SK-N-SH treated with all-trans-retinoic acid at 6 μM for 48 hours (cell line): ENCODE data around the gene ZNF217.

Experiments used
- ATAC-seq: fragments of 200-7000 bp; cut with Tn5 transposase; 3 replicates; pipeline ENCODE4 v1.9.1; 2020; ENCODE audit warnings: mild to moderate bottlenecking, moderate library complexity
- ARNTL ChIP-seq: fragments of 450-650 bp; formaldehyde crosslinking; IDR thresholded peaks from 2 replicates; pipeline ENCODE4 v1.5.0; 2020; ENCODE audit warnings: low read depth, mild to moderate bottlenecking, moderate library complexity, borderline replicate concordance
- BACH2 ChIP-seq: fragments of 250-450 bp; sonication (Bioruptor Pico); IDR thresholded peaks from 2 replicates; pipeline ENCODE4 v1.9.0; 2021; ENCODE audit warnings: mild to moderate bottlenecking, borderline replicate concordance
- CSDC2 ChIP-seq: fragments of 250-450 bp; sonication (Bioruptor Pico); IDR thresholded peaks from 2 replicates; pipeline ENCODE4 v1.5.0; 2020; ENCODE audit warnings: mild to moderate bottlenecking, moderate library complexity
- ESRRG ChIP-seq: fragments of 250-450 bp; sonication (Bioruptor Pico); IDR thresholded peaks from 2 replicates; pipeline ENCODE4 v1.6.1; 2021; ENCODE audit warnings: mild to moderate bottlenecking
- GLIS3 ChIP-seq: fragments of 250-450 bp; sonication (Bioruptor Pico); IDR thresholded peaks from 2 replicates; pipeline ENCODE4 v1.5.0; 2020; ENCODE audit warnings: mild to moderate bottlenecking, moderate library complexity
- OSR1 ChIP-seq: fragments of 250-450 bp; sonication (Bioruptor Pico); IDR thresholded peaks from 2 replicates; pipeline ENCODE4 v1.8.0; 2022; ENCODE audit warnings: moderate library complexity, mild to moderate bottlenecking, inconsistent platforms
- PPARA ChIP-seq: fragments of 250-450 bp; sonication (Bioruptor Pico); IDR thresholded peaks from 2 replicates; pipeline ENCODE4 v1.5.0; 2020; ENCODE audit warnings: mild to moderate bottlenecking, borderline replicate concordance
- RARB ChIP-seq: fragments of 250-450 bp; sonication (Bioruptor Pico); IDR thresholded peaks from 2 replicates; pipeline ENCODE4 v1.8.0; 2021; ENCODE audit warnings: mild to moderate bottlenecking, moderate library complexity
- SNAI2 ChIP-seq: fragments of 250-450 bp; sonication (Bioruptor Pico); IDR thresholded peaks from 2 replicates; pipeline ENCODE4 v1.5.0; 2020; ENCODE audit warnings: mild to moderate bottlenecking, moderate library complexity
- TOX ChIP-seq: fragments of 250-450 bp; sonication (Bioruptor Pico); IDR thresholded peaks from 2 replicates; pipeline ENCODE4 v1.8.0; 2021; ENCODE audit warnings: mild to moderate bottlenecking, moderate library complexity, borderline replicate concordance
- ZC3H10 ChIP-seq: fragments of 250-450 bp; sonication (Bioruptor Pico); IDR thresholded peaks from 2 replicates; pipeline ENCODE4 v1.5.1; 2021; ENCODE audit warnings: mild to moderate bottlenecking, moderate library complexity
- ZFP3 ChIP-seq: fragments of 250-450 bp; sonication (Bioruptor Pico); IDR thresholded peaks from 2 replicates; pipeline ENCODE4 v1.5.0; 2020; ENCODE audit warnings: mild to moderate bottlenecking, moderate library complexity
- ZFP30 ChIP-seq: fragments of 450-650 bp; formaldehyde crosslinking; IDR thresholded peaks from 2 replicates; pipeline ENCODE4 v1.5.0; 2022; ENCODE audit warnings: mild to moderate bottlenecking, moderate library complexity
- ZNF565 ChIP-seq: fragments of 450-650 bp; formaldehyde crosslinking; conservative IDR thresholded peaks from 2 replicates; pipeline ENCODE4 v1.5.0; 2020; ENCODE audit warnings: low read depth, mild to moderate bottlenecking, moderate library complexity
- ZNF70 ChIP-seq: fragments of 450-650 bp; formaldehyde crosslinking; IDR thresholded peaks from 2 replicates; pipeline ENCODE4 v1.5.0; 2020; ENCODE audit warnings: mild to moderate bottlenecking, moderate library complexity
- ZNF8 ChIP-seq: fragments of 450-650 bp; formaldehyde crosslinking; IDR thresholded peaks from 2 replicates; pipeline ENCODE4 v1.5.0; 2020; ENCODE audit warnings: mild to moderate bottlenecking, moderate library complexity
- TF ChIP-seq, protein P1 (sequence below): fragments of 250-450 bp; sonication (Bioruptor Pico); IDR thresholded peaks from 2 replicates; pipeline ENCODE4 v1.5.1; 2020; ENCODE audit warnings: low read depth, mild to moderate bottlenecking, moderate library complexity
- TF ChIP-seq, protein P2 (sequence below): fragments of 250-450 bp; sonication (Bioruptor Pico); IDR thresholded peaks from 2 replicates; pipeline ENCODE4 v1.8.0; 2020; ENCODE audit warnings: mild to moderate bottlenecking, moderate library complexity, borderline replicate concordance
- TF ChIP-seq, protein P3 (sequence below): fragments of 250-450 bp; sonication (Bioruptor Pico); IDR thresholded peaks from 2 replicates; pipeline ENCODE4 v1.5.0; 2020; ENCODE audit warnings: mild to moderate bottlenecking, moderate library complexity
- TF ChIP-seq, protein P4 (sequence below): fragments of 250-450 bp; sonication (Bioruptor Pico); IDR thresholded peaks from 2 replicates; pipeline ENCODE4 v1.8.0; 2021; ENCODE audit warnings: low read depth, mild to moderate bottlenecking, moderate library complexity, borderline replicate concordance
- TF ChIP-seq, protein P5 (sequence below): fragments of 250-450 bp; sonication (Bioruptor Pico); IDR thresholded peaks from 2 replicates; pipeline ENCODE4 v1.5.1; 2021; ENCODE audit warnings: mild to moderate bottlenecking, moderate library complexity

The ZNF217 gene

DNA sequence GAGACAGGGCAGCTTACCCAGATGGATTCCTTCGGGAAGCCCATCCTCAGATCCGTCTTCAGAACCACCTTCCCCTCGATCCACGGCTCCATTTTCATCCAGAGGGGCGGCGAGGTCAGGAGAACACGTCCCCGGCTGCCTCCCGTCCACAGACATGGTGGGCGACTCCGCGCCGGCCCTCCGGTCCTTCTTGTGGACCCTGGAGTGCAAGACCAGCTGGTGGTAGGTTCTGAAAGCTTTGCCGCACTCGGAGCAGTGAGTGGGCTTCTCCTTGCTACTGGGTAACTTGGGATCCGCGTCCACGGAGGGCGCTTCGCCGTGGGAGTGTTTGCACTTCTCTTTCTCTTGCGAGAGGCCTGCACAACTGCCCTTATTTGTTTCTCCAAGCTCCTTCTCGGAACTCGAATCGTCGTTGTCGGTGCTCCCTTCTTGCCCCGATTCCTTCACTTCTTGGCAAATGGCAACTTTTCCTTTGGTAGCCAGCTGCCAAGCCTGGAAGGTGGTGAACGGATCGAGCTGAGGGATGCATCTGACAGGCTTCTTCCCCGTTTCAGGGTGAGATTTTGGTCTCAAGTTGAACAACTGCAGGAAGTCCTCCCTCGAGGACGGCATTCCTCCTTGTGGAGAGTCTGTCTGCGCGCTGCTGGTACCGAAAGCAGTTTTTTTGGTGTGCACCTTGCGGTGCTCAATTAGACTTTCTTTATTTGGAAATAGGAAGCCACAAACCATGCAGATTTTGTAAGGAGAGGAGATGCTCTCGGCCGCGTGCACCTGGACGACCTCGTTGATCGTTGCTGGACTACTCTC, 12.0 kb downstream of the ZNF217 start:
- no peak for ATAC-seq
- TF ChIP-seq ZNF8 (CRISPR knock-in tag) (no peak), ZFP30 (CRISPR knock-in tag) (no peak), ZNF70 (no peak), ZNF565 (CRISPR knock-in tag) (no peak), GLIS3 (CRISPR knock-in tag) (no peak), ESRRG (no peak), ZFP3 (CRISPR knock-in tag) (no peak), CSDC2 (CRISPR knock-in tag) (no peak), ZC3H10 (CRISPR knock-in tag) (no peak), PPARA (CRISPR knock-in tag) (no peak), OSR1 (no peak), TOX (CRISPR knock-in tag) (no peak), SNAI2 (CRISPR knock-in tag) (no peak)
- TF ChIP-seq, protein P1, sequence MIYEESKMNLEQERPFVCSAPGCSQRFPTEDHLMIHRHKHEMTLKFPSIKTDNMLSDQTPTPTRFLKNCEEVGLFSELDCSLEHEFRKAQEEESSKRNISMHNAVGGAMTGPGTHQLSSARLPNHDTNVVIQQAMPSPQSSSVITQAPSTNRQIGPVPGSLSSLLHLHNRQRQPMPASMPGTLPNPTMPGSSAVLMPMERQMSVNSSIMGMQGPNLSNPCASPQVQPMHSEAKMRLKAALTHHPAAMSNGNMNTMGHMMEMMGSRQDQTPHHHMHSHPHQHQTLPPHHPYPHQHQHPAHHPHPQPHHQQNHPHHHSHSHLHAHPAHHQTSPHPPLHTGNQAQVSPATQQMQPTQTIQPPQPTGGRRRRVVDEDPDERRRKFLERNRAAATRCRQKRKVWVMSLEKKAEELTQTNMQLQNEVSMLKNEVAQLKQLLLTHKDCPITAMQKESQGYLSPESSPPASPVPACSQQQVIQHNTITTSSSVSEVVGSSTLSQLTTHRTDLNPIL (CRISPR knock-in tag), result no peak
- TF ChIP-seq, protein P2, sequence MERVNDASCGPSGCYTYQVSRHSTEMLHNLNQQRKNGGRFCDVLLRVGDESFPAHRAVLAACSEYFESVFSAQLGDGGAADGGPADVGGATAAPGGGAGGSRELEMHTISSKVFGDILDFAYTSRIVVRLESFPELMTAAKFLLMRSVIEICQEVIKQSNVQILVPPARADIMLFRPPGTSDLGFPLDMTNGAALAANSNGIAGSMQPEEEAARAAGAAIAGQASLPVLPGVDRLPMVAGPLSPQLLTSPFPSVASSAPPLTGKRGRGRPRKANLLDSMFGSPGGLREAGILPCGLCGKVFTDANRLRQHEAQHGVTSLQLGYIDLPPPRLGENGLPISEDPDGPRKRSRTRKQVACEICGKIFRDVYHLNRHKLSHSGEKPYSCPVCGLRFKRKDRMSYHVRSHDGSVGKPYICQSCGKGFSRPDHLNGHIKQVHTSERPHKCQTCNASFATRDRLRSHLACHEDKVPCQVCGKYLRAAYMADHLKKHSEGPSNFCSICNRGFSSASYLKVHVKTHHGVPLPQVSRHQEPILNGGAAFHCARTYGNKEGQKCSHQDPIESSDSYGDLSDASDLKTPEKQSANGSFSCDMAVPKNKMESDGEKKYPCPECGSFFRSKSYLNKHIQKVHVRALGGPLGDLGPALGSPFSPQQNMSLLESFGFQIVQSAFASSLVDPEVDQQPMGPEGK, result no peak
- TF ChIP-seq, protein P3, sequence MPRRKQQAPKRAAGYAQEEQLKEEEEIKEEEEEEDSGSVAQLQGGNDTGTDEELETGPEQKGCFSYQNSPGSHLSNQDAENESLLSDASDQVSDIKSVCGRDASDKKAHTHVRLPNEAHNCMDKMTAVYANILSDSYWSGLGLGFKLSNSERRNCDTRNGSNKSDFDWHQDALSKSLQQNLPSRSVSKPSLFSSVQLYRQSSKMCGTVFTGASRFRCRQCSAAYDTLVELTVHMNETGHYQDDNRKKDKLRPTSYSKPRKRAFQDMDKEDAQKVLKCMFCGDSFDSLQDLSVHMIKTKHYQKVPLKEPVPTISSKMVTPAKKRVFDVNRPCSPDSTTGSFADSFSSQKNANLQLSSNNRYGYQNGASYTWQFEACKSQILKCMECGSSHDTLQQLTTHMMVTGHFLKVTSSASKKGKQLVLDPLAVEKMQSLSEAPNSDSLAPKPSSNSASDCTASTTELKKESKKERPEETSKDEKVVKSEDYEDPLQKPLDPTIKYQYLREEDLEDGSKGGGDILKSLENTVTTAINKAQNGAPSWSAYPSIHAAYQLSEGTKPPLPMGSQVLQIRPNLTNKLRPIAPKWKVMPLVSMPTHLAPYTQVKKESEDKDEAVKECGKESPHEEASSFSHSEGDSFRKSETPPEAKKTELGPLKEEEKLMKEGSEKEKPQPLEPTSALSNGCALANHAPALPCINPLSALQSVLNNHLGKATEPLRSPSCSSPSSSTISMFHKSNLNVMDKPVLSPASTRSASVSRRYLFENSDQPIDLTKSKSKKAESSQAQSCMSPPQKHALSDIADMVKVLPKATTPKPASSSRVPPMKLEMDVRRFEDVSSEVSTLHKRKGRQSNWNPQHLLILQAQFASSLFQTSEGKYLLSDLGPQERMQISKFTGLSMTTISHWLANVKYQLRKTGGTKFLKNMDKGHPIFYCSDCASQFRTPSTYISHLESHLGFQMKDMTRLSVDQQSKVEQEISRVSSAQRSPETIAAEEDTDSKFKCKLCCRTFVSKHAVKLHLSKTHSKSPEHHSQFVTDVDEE (CRISPR knock-in tag), result no peak
- TF ChIP-seq, protein P4, sequence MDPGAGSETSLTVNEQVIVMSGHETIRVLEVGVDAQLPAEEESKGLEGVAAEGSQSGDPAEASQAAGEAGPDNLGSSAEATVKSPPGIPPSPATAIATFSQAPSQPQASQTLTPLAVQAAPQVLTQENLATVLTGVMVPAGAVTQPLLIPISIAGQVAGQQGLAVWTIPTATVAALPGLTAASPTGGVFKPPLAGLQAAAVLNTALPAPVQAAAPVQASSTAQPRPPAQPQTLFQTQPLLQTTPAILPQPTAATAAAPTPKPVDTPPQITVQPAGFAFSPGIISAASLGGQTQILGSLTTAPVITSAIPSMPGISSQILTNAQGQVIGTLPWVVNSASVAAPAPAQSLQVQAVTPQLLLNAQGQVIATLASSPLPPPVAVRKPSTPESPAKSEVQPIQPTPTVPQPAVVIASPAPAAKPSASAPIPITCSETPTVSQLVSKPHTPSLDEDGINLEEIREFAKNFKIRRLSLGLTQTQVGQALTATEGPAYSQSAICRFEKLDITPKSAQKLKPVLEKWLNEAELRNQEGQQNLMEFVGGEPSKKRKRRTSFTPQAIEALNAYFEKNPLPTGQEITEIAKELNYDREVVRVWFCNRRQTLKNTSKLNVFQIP (CRISPR knock-in tag), result no peak
- TF ChIP-seq, protein P5, sequence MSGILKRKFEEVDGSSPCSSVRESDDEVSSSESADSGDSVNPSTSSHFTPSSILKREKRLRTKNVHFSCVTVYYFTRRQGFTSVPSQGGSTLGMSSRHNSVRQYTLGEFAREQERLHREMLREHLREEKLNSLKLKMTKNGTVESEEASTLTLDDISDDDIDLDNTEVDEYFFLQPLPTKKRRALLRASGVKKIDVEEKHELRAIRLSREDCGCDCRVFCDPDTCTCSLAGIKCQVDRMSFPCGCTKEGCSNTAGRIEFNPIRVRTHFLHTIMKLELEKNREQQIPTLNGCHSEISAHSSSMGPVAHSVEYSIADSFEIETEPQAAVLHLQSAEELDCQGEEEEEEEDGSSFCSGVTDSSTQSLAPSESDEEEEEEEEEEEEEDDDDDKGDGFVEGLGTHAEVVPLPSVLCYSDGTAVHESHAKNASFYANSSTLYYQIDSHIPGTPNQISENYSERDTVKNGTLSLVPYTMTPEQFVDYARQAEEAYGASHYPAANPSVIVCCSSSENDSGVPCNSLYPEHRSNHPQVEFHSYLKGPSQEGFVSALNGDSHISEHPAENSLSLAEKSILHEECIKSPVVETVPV (CRISPR knock-in tag), result no peak

DNA sequence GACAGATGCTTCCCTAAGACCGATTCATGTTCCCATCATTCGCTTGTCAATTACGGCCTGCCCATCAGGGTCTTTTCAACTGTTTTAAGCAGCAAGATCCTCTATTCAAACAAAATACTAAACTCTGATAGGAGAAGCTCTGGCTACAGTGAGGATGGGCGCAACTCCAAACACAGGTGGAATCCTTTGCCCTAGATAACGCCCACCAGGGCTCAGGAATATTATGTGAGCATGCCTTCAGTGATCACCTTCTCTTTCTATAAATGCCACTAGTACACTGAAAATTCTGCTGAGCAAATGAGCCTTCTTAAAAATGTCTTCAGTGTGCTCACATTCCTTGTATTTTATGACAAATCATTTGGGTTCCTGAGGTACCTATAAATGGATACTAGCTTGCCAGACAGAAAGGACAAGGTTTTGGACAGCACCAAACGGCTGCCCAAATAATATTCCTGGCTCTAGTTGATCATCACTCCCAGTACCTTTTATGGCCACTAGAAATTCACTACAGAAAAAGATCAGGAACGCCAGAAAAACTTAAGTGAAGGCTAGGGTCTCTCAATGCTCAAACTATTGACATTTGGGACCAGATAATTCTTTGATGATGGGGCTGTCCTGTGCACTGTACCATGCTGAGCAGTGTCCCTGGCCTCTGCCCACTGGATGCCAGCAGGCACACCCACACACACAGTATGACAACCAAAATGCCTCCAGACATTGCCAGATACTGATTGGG, 13.1 kb downstream of the ZNF217 start:
- no peak for ATAC-seq
- TF ChIP-seq ZNF565 (CRISPR knock-in tag), result no peak
- no peak for TF ChIP-seq GLIS3 (CRISPR knock-in tag)
- TF ChIP-seq, protein P1 (CRISPR knock-in tag), result no peak
- TF ChIP-seq BACH2 (CRISPR knock-in tag), result no peak
- no peak for TF ChIP-seq ZC3H10 (CRISPR knock-in tag)
- TF ChIP-seq, protein P3 (CRISPR knock-in tag), result no peak
- TF ChIP-seq, protein P5 (CRISPR knock-in tag), result no peak
- TF ChIP-seq ZFP3 (CRISPR knock-in tag), result no peak
- TF ChIP-seq ESRRG, result no peak
- TF ChIP-seq ARNTL, result no peak
- TF ChIP-seq RARB (CRISPR knock-in tag), result no peak
- no peak for TF ChIP-seq PPARA (CRISPR knock-in tag)
- no peak for TF ChIP-seq ZNF70
- no peak for TF ChIP-seq TOX (CRISPR knock-in tag)
- TF ChIP-seq ZNF8 (CRISPR knock-in tag), result no peak
- no peak for TF ChIP-seq ZFP30 (CRISPR knock-in tag)
